ENCODE results near the gene APOL1.

DNA sequence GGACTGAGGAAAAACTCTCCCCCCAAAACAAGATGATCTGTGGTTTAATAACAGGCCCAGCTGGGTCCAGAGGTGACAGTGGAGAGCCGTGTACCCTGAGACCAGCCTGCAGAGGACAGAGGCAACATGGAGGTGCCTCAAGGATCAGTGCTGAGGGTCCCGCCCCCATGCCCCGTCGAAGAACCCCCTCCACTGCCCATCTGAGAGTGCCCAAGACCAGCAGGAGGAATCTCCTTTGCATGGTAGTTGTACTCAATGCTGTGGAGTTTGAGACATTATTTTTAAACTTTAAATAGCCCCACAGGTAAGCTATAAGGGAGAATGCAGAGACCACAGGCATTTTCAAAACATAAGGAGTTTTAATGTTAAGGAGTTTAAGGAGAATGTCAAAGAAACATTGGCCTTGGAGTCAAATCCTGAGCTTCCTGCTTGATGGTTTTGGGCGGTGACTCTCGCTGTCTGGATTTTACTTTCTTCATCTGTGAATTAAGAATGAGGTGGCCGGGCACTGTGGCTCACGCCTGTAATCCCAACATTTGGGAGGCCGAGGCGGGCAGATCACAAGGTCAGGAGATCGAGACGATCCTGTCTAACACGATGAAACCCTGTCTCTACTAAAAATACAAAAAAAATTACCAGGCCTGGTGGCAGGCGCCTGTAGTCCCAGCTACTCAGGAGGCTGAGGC lies 6.8 kb downstream of the APOL1 start:
- TF ChIP-seq, protein P1, sequence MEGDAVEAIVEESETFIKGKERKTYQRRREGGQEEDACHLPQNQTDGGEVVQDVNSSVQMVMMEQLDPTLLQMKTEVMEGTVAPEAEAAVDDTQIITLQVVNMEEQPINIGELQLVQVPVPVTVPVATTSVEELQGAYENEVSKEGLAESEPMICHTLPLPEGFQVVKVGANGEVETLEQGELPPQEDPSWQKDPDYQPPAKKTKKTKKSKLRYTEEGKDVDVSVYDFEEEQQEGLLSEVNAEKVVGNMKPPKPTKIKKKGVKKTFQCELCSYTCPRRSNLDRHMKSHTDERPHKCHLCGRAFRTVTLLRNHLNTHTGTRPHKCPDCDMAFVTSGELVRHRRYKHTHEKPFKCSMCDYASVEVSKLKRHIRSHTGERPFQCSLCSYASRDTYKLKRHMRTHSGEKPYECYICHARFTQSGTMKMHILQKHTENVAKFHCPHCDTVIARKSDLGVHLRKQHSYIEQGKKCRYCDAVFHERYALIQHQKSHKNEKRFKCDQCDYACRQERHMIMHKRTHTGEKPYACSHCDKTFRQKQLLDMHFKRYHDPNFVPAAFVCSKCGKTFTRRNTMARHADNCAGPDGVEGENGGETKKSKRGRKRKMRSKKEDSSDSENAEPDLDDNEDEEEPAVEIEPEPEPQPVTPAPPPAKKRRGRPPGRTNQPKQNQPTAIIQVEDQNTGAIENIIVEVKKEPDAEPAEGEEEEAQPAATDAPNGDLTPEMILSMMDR (IDR thresholded peaks at IDR 0.05 in 4 of 5, conservative IDR thresholded peaks at IDR 0.05 in 1 of 5): no peak
- no peak for TF ChIP-seq POLR2A (IDR thresholded peaks at IDR 0.05)

Data from gastrocnemius medialis (tissue), 4 donors.